Naive thymus-derived CD4-positive, alpha-beta T cell (primary cell): ENCODE measurements around the gene ADCY4. TPM values are rescaled to one million over a fixed set of nuclear protein-coding genes. Genes with fewer than 3 reads are reported as not detected.
A peak's percentile ranks its signal among the peaks of the same experiment; 100 is the strongest.

ENCODE experiments used
- ATAC-seq: fragments of 150-1000 bp; cut with Tn5 transposase; 2 replicates; pipeline ENCODE4 v1.10.0; 2021; ENCODE audit warnings: mild to moderate bottlenecking, moderate library complexity
- CTCF ChIA-PET: fragments of 350-600 bp; sonication (Branson Sonifier 250); formaldehyde crosslinking; loops from one replicate; lab custom pipeline; 2021; ENCODE audit warnings: antibody characterized with exemption; lab: Charles Lee
- POLR2A ChIA-PET: fragments of 350-600 bp; sonication (Branson Sonifier 250); formaldehyde crosslinking; loops from one replicate; lab custom pipeline; 2021; ENCODE audit warnings: antibody characterized with exemption, inconsistent platforms; lab: Charles Lee
- DNase-seq, 9 donors: peaks; one replicate each; pipeline versions ENCODE4 v3.0.0 to v3.0.0-alpha.2; 2020 to 2022; ENCODE audit warnings: mixed read lengths in 1 of 9
- H3K27ac ChIP-seq: one replicate; pipeline ENCODE4 v1.7.0; 2013; ENCODE audit warnings: mild to moderate bottlenecking, low read depth, low read length, moderate library complexity
- H3K27me3 ChIP-seq, 2 donors: one replicate each; pipeline ENCODE4 v1.7.0; 2013; ENCODE audit warnings: low read length in 2 of 2, mild to moderate bottlenecking in 2 of 2, moderate library complexity in 2 of 2; ENCODE audit not compliant: control insufficient read depth in 2 of 2, insufficient read depth in 2 of 2
- H3K36me3 ChIP-seq, 3 experiments: 1 replicate in 2 of 3; 2 replicates in 1 of 3; pipeline ENCODE4 v1.7.0; 2013; ENCODE audit warnings: low read length in 3 of 3, mild to moderate bottlenecking in 3 of 3, moderate library complexity in 1 of 3; ENCODE audit not compliant: insufficient read depth in 3 of 3, control insufficient read depth in 2 of 3
- H3K4me1 ChIP-seq, 2 donors: one replicate each; pipeline ENCODE4 v1.7.0; 2013; ENCODE audit warnings: low read length in 2 of 2, mild to moderate bottlenecking in 2 of 2, moderate library complexity in 1 of 2; ENCODE audit not compliant: control insufficient read depth in 2 of 2, insufficient read depth in 2 of 2
- H3K4me3 ChIP-seq: 2 replicates; pipeline ENCODE4 v1.7.0; 2013; ENCODE audit warnings: mild to moderate bottlenecking, low read length
- H3K9me3 ChIP-seq, 3 experiments: 1 replicate in 2 of 3; 2 replicates in 1 of 3; pipeline ENCODE4 v1.7.0; 2013; ENCODE audit warnings: low read length in 3 of 3; ENCODE audit not compliant: control insufficient read depth in 2 of 3
- H3K27ac Mint-ChIP-seq, 9 donors: one replicate each; pipeline ENCODE4 v1.8.0; 2020 to 2022; ENCODE audit warnings: mixed read lengths in 9 of 9, mild to moderate bottlenecking in 8 of 9, moderate library complexity in 5 of 9, inconsistent platforms in 2 of 9
- H3K27me3 Mint-ChIP-seq, 5 donors: one replicate each; pipeline ENCODE4 v1.8.0; 2021 to 2022; ENCODE audit warnings: mixed read lengths in 5 of 5, mild to moderate bottlenecking in 1 of 5
- H3K36me3 Mint-ChIP-seq, 5 donors: one replicate each; pipeline ENCODE4 v1.8.0; 2020 to 2022; ENCODE audit warnings: mixed read lengths in 5 of 5, mild to moderate bottlenecking in 3 of 5, inconsistent platforms in 1 of 5
- H3K4me1 Mint-ChIP-seq, 7 donors: one replicate each; pipeline ENCODE4 v1.8.0; 2020 to 2022; ENCODE audit warnings: mixed read lengths in 7 of 7, mild to moderate bottlenecking in 3 of 7, inconsistent platforms in 1 of 7
- H3K4me3 Mint-ChIP-seq, 10 donors: one replicate each; pipeline ENCODE4 v1.8.0; 2020 to 2022; ENCODE audit warnings: mild to moderate bottlenecking in 10 of 10, mixed read lengths in 10 of 10, moderate library complexity in 6 of 10, inconsistent platforms in 2 of 10
- H3K9me3 Mint-ChIP-seq, 11 donors: one replicate each; pipeline ENCODE4 v1.8.0; 2020 to 2022; ENCODE audit warnings: mixed read lengths in 11 of 11, mild to moderate bottlenecking in 4 of 11, inconsistent platforms in 1 of 11, moderate library complexity in 1 of 11
- intact Hi-C, 2 donors: fragments of 100-400 bp; cut with micrococcal nuclease; formaldehyde crosslinking; loops; one replicate each; pipeline ENCODE4 v1.15.1; 2023
- polyA plus RNA-seq, 2 donors: library from polyadenylated mRNA; unstranded; fragments of 300-500 nt; fragmentation: Illumina TruSeq; gene quantifications; one replicate each; pipeline ENCODE4 v1.2.3, GENCODE V29; 2021
- total RNA-seq, 6 experiments: library from RNA in 5 of 6; stranded (reverse) in 5 of 6; gene quantifications; 1 replicate in 5 of 6; 2 replicates in 1 of 6; pipeline ENCODE4 v1.2.3 and lab custom pipeline; 2021 to 2026

Gene ADCY4
- total and polyA plus RNA-seq, 7 experiments from 2014 or later, result 0.25 to 10.2 (median 5.6) TPM; not detected in 1

GRCh38 chr14:24300326-24300980 is 34.4 kb downstream of the ADCY4 start:
- POLR2A ChIA-PET, result interaction anchor here (0.5 to 8.7 kb wide), 20 partner anchors 10 to 130 kb away, joined by 3 to 125 read pairs (median 4); partner anchors contain the start of genes CIDEB, GMPR2, KHNYN and LTB4R
- H3K36me3 Mint-ChIP-seq, result peaks cover 0 to 45% (median 21%) of the 10 kb centered on the region in 5 donors
- H3K4me3 Mint-ChIP-seq, result peak overlapping the region; percentile 89 to 97 (median 94)
- peaks cover 30 to 58% (median 40%) of the 10 kb centered on the region in 3 experiments for H3K36me3 ChIP-seq
- ATAC-seq, result no peak
- H3K9me3 ChIP-seq, result no peaks in the 10 kb centered on the region
- intact Hi-C loops, result no loop called here
- peak overlapping the region; percentile 89 to 98 (median 95) for H3K27ac Mint-ChIP-seq
- peak overlapping the region; percentile 97 for H3K27ac ChIP-seq
- peaks cover 0 to 5% (median 0%) of the 10 kb centered on the region in 11 donors for H3K9me3 Mint-ChIP-seq
- H3K4me1 Mint-ChIP-seq, result peaks cover 23 to 63% (median 55%) of the 10 kb centered on the region in 7 donors
- no peak for DNase-seq
- H3K4me3 ChIP-seq, result peak overlapping the region; percentile 83
- H3K4me1 ChIP-seq, result peaks cover 19 to 43% of the 10 kb centered on the region in 2 donors
- no peaks in the 10 kb centered on the region for H3K27me3 ChIP-seq
- CTCF ChIA-PET, result interaction anchor here (0.9 to 9.4 kb wide), 10 partner anchors 8 to 136 kb away, joined by 3 to 140 read pairs (median 6); partner anchors contain the start of genes CIDEB, LTB4R, LTB4R2 and MDP1
- H3K27me3 Mint-ChIP-seq, result no peaks in the 10 kb centered on the region

GRCh38 chr14:24299255-24300191 is 35.3 kb downstream of the ADCY4 start, which contains the start of the genes DHRS1 and NOP9:
TSS of gene DHRS1 (minus strand) at chr14:24299780. CDS start at chr14:24299106, 674 bp downstream.
TSS of gene NOP9 (plus strand) at chr14:24299850. CDS start at chr14:24299955, 105 bp downstream.
- no peaks in the 10 kb centered on the region for H3K27me3 ChIP-seq

GRCh38 chr14:24298892-24299254 is 36.0 kb downstream of the ADCY4 start:
- Mint-ChIP-seq H3K27ac (peak overlapping the region; percentile 91 to 98 (median 96)), H3K9me3 (peaks cover 0 to 5% (median 0%) of the 10 kb centered on the region in 11 donors), H3K36me3 (peaks cover 0 to 38% (median 13%) of the 10 kb centered on the region in 5 donors), H3K4me1 (peaks cover 28 to 67% (median 55%) of the 10 kb centered on the region in 7 donors), H3K27me3 (no peaks in the 10 kb centered on the region), H3K4me3 (peak overlapping the region; percentile 89 to 97 (median 94))
- intact Hi-C loops, result loop anchor here (1.0 to 5.0 kb wide), 13 partner anchors 9 to 287 kb away; partner anchors contain the start of genes RABGGTA (in 2 of the 2), CHMP4A (in 1 of the 2), DCAF11 (in 1 of the 2) and GMPR2 (in 1 of the 2)
- peaks cover 19 to 43% of the 10 kb centered on the region in 2 donors for H3K4me1 ChIP-seq
- peak overlapping the region; percentile 83 for H3K4me3 ChIP-seq
- H3K27ac ChIP-seq, result peak overlapping the region; percentile 97
- CTCF ChIA-PET, result interaction anchor here (0.9 to 9.4 kb wide), 9 partner anchors 9 to 132 kb away, joined by 3 to 140 read pairs (median 7); partner anchors contain the start of genes CIDEB, LTB4R, LTB4R2 and TINF2
- H3K9me3 ChIP-seq, result no peaks in the 10 kb centered on the region
- POLR2A ChIA-PET, result interaction anchor here (0.6 to 8.7 kb wide), 14 partner anchors 8 to 132 kb away, joined by 3 to 125 read pairs (median 5); partner anchors contain the start of genes CIDEB, GMPR2, IPO4 and KHNYN
- H3K27me3 ChIP-seq, result no peaks in the 10 kb centered on the region
- peak in 1 of 9 donors; percentile 26 for DNase-seq
- peak; percentile 6 for ATAC-seq
- peaks cover 24 to 43% (median 31%) of the 10 kb centered on the region in 3 experiments for H3K36me3 ChIP-seq

More at GRCh38 chr14:24299255-24300191, 35.3 kb downstream of the ADCY4 start, which contains the start of the genes DHRS1 and NOP9:
- peaks cover 24 to 50% (median 37%) of the 10 kb centered on the region in 3 experiments for H3K36me3 ChIP-seq
- ChIA-PET CTCF (interaction anchor here (0.9 to 9.4 kb wide), 12 partner anchors 9 to 137 kb away, joined by 3 to 140 read pairs (median 6); partner anchors contain the start of genes CIDEB, LTB4R, LTB4R2 and TINF2), POLR2A (interaction anchor here (0.6 to 8.7 kb wide), 23 partner anchors 9 to 131 kb away, joined by 3 to 125 read pairs (median 4); partner anchors contain the start of genes CIDEB, GMPR2, IPO4 and KHNYN)
- H3K4me1 ChIP-seq, result peaks cover 19 to 43% of the 10 kb centered on the region in 2 donors
- H3K27ac ChIP-seq, result peak within 1 kb of the TSS; percentile 97
- Mint-ChIP-seq H3K9me3 (peaks cover 0 to 5% (median 0%) of the 10 kb centered on the region in 11 donors), H3K27me3 (no peaks in the 10 kb centered on the region), H3K27ac (peak within 1 kb of the TSS; percentile 91 to 98 (median 96)), H3K4me1 (peaks cover 28 to 67% (median 55%) of the 10 kb centered on the region in 7 donors), H3K36me3 (peaks cover 0 to 41% (median 13%) of the 10 kb centered on the region in 5 donors), H3K4me3 (peak within 1 kb of the TSS; percentile 89 to 97 (median 94))
- H3K9me3 ChIP-seq, result no peaks in the 10 kb centered on the region
- H3K4me3 ChIP-seq, result peak within 1 kb of the TSS; percentile 83
- DNase-seq, result peak; percentile 86 to 95 (median 92)
- intact Hi-C loops, result loop anchor here (1.0 to 5.0 kb wide), 13 partner anchors 9 to 287 kb away; partner anchors contain the start of genes RABGGTA (in 2 of the 2), CHMP4A (in 1 of the 2), DCAF11 (in 1 of the 2) and GMPR2 (in 1 of the 2)
- ATAC-seq, result peak; percentile 93

- Histone ChIP-seq H3K27ac (peak overlapping the region; percentile 62), H3K9me3 (no peaks in the 10 kb centered on the region), H3K36me3 (peaks cover 18 to 34% (median 22%) of the 10 kb centered on the region in 3 experiments), H3K4me3 (no peak overlapping the region), H3K4me1 (peaks cover 19 to 43% of the 10 kb centered on the region in 2 donors), H3K27me3 (no peaks in the 10 kb centered on the region)
- Mint-ChIP-seq H3K27ac (peak overlapping the region; percentile 73 to 95 (median 89)), H3K9me3 (peaks cover 0 to 5% (median 0%) of the 10 kb centered on the region in 11 donors), H3K4me1 (peaks cover 28 to 67% (median 55%) of the 10 kb centered on the region in 7 donors), H3K27me3 (no peaks in the 10 kb centered on the region), H3K36me3 (peaks cover 0 to 27% (median 13%) of the 10 kb centered on the region in 5 donors), H3K4me3 (peak overlapping the region; percentile 16 to 89 (median 52))
- intact Hi-C loops, result loop anchor here (1.0 to 5.0 kb wide), 8 partner anchors 11 to 285 kb away; partner anchors contain the start of gene MDP1 (in 2 of the 2)
- POLR2A ChIA-PET, result interaction anchor here (0.6 to 8.7 kb wide), 11 partner anchors 14 to 245 kb away, joined by 3 to 125 read pairs (median 4); partner anchors contain the start of genes CARMIL3, CBLN3, CIDEB and KHNYN
- CTCF ChIA-PET, result interaction anchor here (0.7 to 9.4 kb wide), 20 partner anchors 11 to 665 kb away, joined by 3 to 140 read pairs (median 4); partner anchors contain the start of genes CIDEB, LTB4R, LTB4R2 and RABGGTA
- DNase-seq (no peak), ATAC-seq (no peak)
Measured at GRCh38 chr14:24297190-24297964, 37.5 kb downstream of the ADCY4 start.
